ENCODE measurements around the gene NEUROD2.

NEUROD2 gene

GRCh38 chr17:39607851-39608130, at the start of gene NEUROD2:
Gene NEUROD2 (minus strand): TSS chr17:39607920. CDS start chr17:39606599, 1,321 bp downstream.
- peaks cover 22% of the 10 kb centered on the region for H3K27me3 ChIP-seq (ENCODE audit: control insufficient read depth, insufficient read depth, low read length)
- no peak within 1 kb of the TSS for H3K9ac ChIP-seq
- TF ChIP-seq CTCF (IDR thresholded peaks at IDR 0.05): no peak
- no peaks in the 10 kb centered on the region for H3K36me3 ChIP-seq (ENCODE audit: control insufficient read depth, insufficient read depth, low read length)
- no peak within 1 kb of the TSS for H3K4me3 ChIP-seq (ENCODE audit: low read depth, low read length)
- no peak within 1 kb of the TSS for H2AFZ ChIP-seq
- no peak within 1 kb of the TSS for H3K27ac ChIP-seq
- H3K79me2 ChIP-seq: no peaks in the 10 kb centered on the region
- peak within 1 kb of the TSS; percentile 42 for H3K4me2 ChIP-seq (ENCODE audit: low read length)
- no peaks in the 10 kb centered on the region for H3K4me1 ChIP-seq
- H3K9me3 ChIP-seq (ENCODE audit: control insufficient read depth, low read length): no peaks in the 10 kb centered on the region

- peaks cover 10% of the 10 kb centered on the region for H3K79me2 ChIP-seq
These were observed 47.4 kb upstream of the NEUROD2 start for GRCh38 chr17:39655105-39655504.

GRCh38 chr17:39653662-39654331, 46.1 kb upstream of the NEUROD2 start:
- Histone ChIP-seq H3K9me3 (ENCODE audit: control insufficient read depth, low read length) (no peaks in the 10 kb centered on the region), H3K4me1 (peaks cover 17% of the 10 kb centered on the region), H3K4me3 (ENCODE audit: low read depth, low read length) (no peak overlapping the region), H2AFZ (no peak overlapping the region), H3K27me3 (ENCODE audit: control insufficient read depth, insufficient read depth, low read length) (no peaks in the 10 kb centered on the region), H3K36me3 (ENCODE audit: control insufficient read depth, insufficient read depth, low read length) (no peaks in the 10 kb centered on the region), H3K79me2 (peaks cover 10% of the 10 kb centered on the region), H3K9ac (no peak overlapping the region), H3K4me2 (ENCODE audit: low read length) (no peak overlapping the region), H3K27ac (no peak overlapping the region)
- peak; percentile 70 for TF ChIP-seq CTCF (IDR thresholded peaks at IDR 0.05)

More at GRCh38 chr17:39655105-39655504, 47.4 kb upstream of the NEUROD2 start:
- H3K4me1 ChIP-seq: peaks cover 17% of the 10 kb centered on the region
- no peaks in the 10 kb centered on the region for H3K27me3 ChIP-seq (ENCODE audit: control insufficient read depth, insufficient read depth, low read length)
- TF ChIP-seq CTCF (IDR thresholded peaks at IDR 0.05): no peak
- no peak overlapping the region for H2AFZ ChIP-seq
- no peak overlapping the region for H3K4me2 ChIP-seq (ENCODE audit: low read length)
- no peak overlapping the region for H3K27ac ChIP-seq
- H3K9ac ChIP-seq: no peak overlapping the region
- H3K36me3 ChIP-seq (ENCODE audit: control insufficient read depth, insufficient read depth, low read length): no peaks in the 10 kb centered on the region
- no peak overlapping the region for H3K4me3 ChIP-seq (ENCODE audit: low read depth, low read length)
- H3K9me3 ChIP-seq (ENCODE audit: control insufficient read depth, low read length): no peaks in the 10 kb centered on the region

- Histone ChIP-seq H3K27me3 (ENCODE audit: control insufficient read depth, insufficient read depth, low read length) (no peaks in the 10 kb centered on the region), H3K9ac (no peak overlapping the region), H3K27ac (no peak overlapping the region), H3K4me1 (peaks cover 17% of the 10 kb centered on the region), H3K4me2 (ENCODE audit: low read length) (no peak overlapping the region), H3K79me2 (peaks cover 10% of the 10 kb centered on the region), H3K9me3 (ENCODE audit: control insufficient read depth, low read length) (no peaks in the 10 kb centered on the region), H3K36me3 (ENCODE audit: control insufficient read depth, insufficient read depth, low read length) (no peaks in the 10 kb centered on the region), H2AFZ (no peak overlapping the region), H3K4me3 (ENCODE audit: low read depth, low read length) (no peak overlapping the region)
- no peak for TF ChIP-seq CTCF (IDR thresholded peaks at IDR 0.05)
These were observed 45.6 kb upstream of the NEUROD2 start for GRCh38 chr17:39653316-39653661.

GRCh38 chr17:39652587-39653315, 45.0 kb upstream of the NEUROD2 start:
- no peak for TF ChIP-seq CTCF (IDR thresholded peaks at IDR 0.05)
- peaks cover 17% of the 10 kb centered on the region for H3K4me1 ChIP-seq
- no peak overlapping the region for H3K9ac ChIP-seq
- H3K27ac ChIP-seq: peak overlapping the region; percentile 34
- H3K79me2 ChIP-seq: peaks cover 10% of the 10 kb centered on the region
- H3K27me3 ChIP-seq (ENCODE audit: control insufficient read depth, insufficient read depth, low read length): no peaks in the 10 kb centered on the region
- H3K4me2 ChIP-seq (ENCODE audit: low read length): no peak overlapping the region
- H3K36me3 ChIP-seq (ENCODE audit: control insufficient read depth, insufficient read depth, low read length): no peaks in the 10 kb centered on the region
- no peak overlapping the region for H2AFZ ChIP-seq
- no peaks in the 10 kb centered on the region for H3K9me3 ChIP-seq (ENCODE audit: control insufficient read depth, low read length)
- no peak overlapping the region for H3K4me3 ChIP-seq (ENCODE audit: low read depth, low read length)

Measured in parathyroid adenoma (tissue), 2 donors.